K562 (cell line): ENCODE data around the gene NFYC. TPM values are rescaled to one million over a fixed set of nuclear protein-coding genes. Genes with fewer than 3 reads are reported as not detected.

Experiments
- ATAC-seq: fragments of 200-7000 bp; cut with Tn5 transposase; 3 replicates; pipeline ENCODE4 v1.9.1; 2020; ENCODE audit warnings: moderate library complexity
- BruUV-seq: library from RNA; stranded (reverse); fragments of 400-500 nt; replicated peaks from 2 replicates; lab custom pipeline; 2021; lab: Mats Ljungman, UMichigan
- CTCF ChIA-PET: fragments of 300-600 bp; formaldehyde crosslinking; extraction: SDS; loops from one replicate; lab custom pipeline; 2021; ENCODE audit warnings: low intra/inter-chr PET ratio; lab: Yijun Ruan, JAX
- POLR2A ChIA-PET: fragments of 300-600, 350-650 bp; sonication (Branson Sonifier 250); formaldehyde crosslinking; extraction: SDS; loops from one replicate; lab custom pipeline; 2021; ENCODE audit warnings: antibody characterized with exemption, inconsistent platforms; lab: Yijun Ruan, JAX
- DNase-seq, 4 experiments: peaks; one replicate each; pipeline versions ENCODE4 v3.0.0 to v3.0.0-alpha.2; 2011 to 2018; ENCODE audit warnings: low spot score in 3 of 4, mixed read lengths in 3 of 4; ENCODE audit errors: extremely low read depth in 1 of 4
- FAIRE-seq: peaks from 2 replicates; lab custom pipeline; 2011; peaks lifted over from hg19 to GRCh38; lab: Jason Lieb, UNC
- H2AFZ ChIP-seq: 2 replicates; pipeline ENCODE4 v1.6.0; 2011; ENCODE audit warnings: low read depth, low read length, control low read depth, inconsistent platforms
- H3K27ac ChIP-seq: fragments of 200-600 bp; 3 replicates; pipeline ENCODE4 v1.8.0; 2011; ENCODE audit warnings: low read depth, mild to moderate bottlenecking, control low read depth, inconsistent platforms, low read length, moderate library complexity, mixed read lengths; ENCODE audit errors: extremely low read depth
- H3K27me3 ChIP-seq, 2 experiments: fragments of 300-600 bp in 1 of 2; 2 replicates in 1 of 2; 3 replicates in 1 of 2; pipeline versions ENCODE4 v1.6.0 to v1.8.0; 2011; ENCODE audit warnings: inconsistent platforms in 2 of 2, low read length in 2 of 2, mild to moderate bottlenecking in 1 of 2, mixed read lengths in 1 of 2, moderate library complexity in 1 of 2; ENCODE audit not compliant: control insufficient read depth in 2 of 2, insufficient read depth in 2 of 2
- H3K36me3 ChIP-seq: fragments of 300-600 bp; 3 replicates; pipeline ENCODE4 v1.8.0; 2011; ENCODE audit warnings: mild to moderate bottlenecking, low read length, inconsistent platforms; ENCODE audit not compliant: control insufficient read depth, insufficient read depth
- H3K4me1 ChIP-seq, 2 experiments: fragments of 200-600 bp in 1 of 2; replicated peaks in 1 of 2; 2 replicates in 1 of 2; 3 replicates in 1 of 2; pipeline versions ENCODE4 v1.5.1 to v1.8.0; 2011; ENCODE audit warnings: inconsistent platforms in 2 of 2, low read length in 2 of 2, mild to moderate bottlenecking in 1 of 2, mixed read lengths in 1 of 2, moderate library complexity in 1 of 2; ENCODE audit not compliant: control insufficient read depth in 2 of 2, insufficient read depth in 2 of 2
- H3K4me2 ChIP-seq: 2 replicates; pipeline ENCODE4 v1.6.1; 2011; ENCODE audit warnings: low read length, control low read depth, inconsistent platforms, mixed read lengths; ENCODE audit not compliant: insufficient read depth
- H3K4me3 ChIP-seq: fragments of 200-600 bp; sonication (generic), shearing (Covaris generic); 2 replicates; pipeline ENCODE4 v1.5.1; 2016; ENCODE audit warnings: control low read depth, inconsistent platforms
- H3K79me2 ChIP-seq: fragments of 200-600 bp; 3 replicates; pipeline ENCODE4 v1.8.0; 2011; ENCODE audit warnings: low read length, inconsistent platforms; ENCODE audit not compliant: control insufficient read depth, insufficient read depth
- H3K9ac ChIP-seq, 2 experiments: 2 replicates each; pipeline versions ENCODE4 v1.6.0 to v1.6.1; 2011; ENCODE audit warnings: low read depth in 2 of 2, low read length in 2 of 2, control low read depth in 1 of 2, inconsistent platforms in 1 of 2, mild to moderate bottlenecking in 1 of 2, mixed read lengths in 1 of 2; ENCODE audit not compliant: insufficient read depth in 1 of 2
- H3K9me1 ChIP-seq: one replicate; pipeline ENCODE4 v1.6.0; 2011; ENCODE audit warnings: inconsistent platforms, mild to moderate bottlenecking, low read length, moderate library complexity; ENCODE audit not compliant: control insufficient read depth, insufficient read depth
- H3K9me3 ChIP-seq: replicated peaks from 2 replicates; pipeline ENCODE4 v1.5.1; 2011; ENCODE audit warnings: low read depth, low read length, inconsistent platforms; ENCODE audit not compliant: control insufficient read depth, insufficient read depth
- H4K20me1 ChIP-seq: replicated peaks from 2 replicates; pipeline ENCODE4 v1.6.1; 2011; ENCODE audit warnings: low read length, inconsistent platforms, mixed read lengths; ENCODE audit not compliant: control insufficient read depth, insufficient read depth
- BHLHE40 ChIP-seq: IDR thresholded peaks from 2 replicates; pipeline ENCODE4 v1.6.1; 2011; ENCODE audit warnings: low read length, improper control_type of control experiment
- FOXP1 ChIP-seq: sonication (generic); formaldehyde crosslinking; IDR thresholded peaks from 2 replicates; pipeline ENCODE4 v1.8.0; 2022; ENCODE audit warnings: mild to moderate bottlenecking, missing genetic modification reagents
- JUN ChIP-seq, 2 experiments: sonication (generic) in 1 of 2; formaldehyde crosslinking in 1 of 2; IDR thresholded peaks; 2 replicates each; pipeline versions ENCODE4 v1.6.1 to v1.8.0; 2012 to 2022; ENCODE audit warnings: borderline replicate concordance in 2 of 2, mild to moderate bottlenecking in 2 of 2, improper control_type of control experiment in 1 of 2, low read depth in 1 of 2, low read length in 1 of 2, missing genetic modification reagents in 1 of 2
- JUND ChIP-seq, 2 experiments: IDR thresholded peaks; 2 replicates in 1 of 2; 3 replicates in 1 of 2; pipeline ENCODE4 v1.6.1; 2011; ENCODE audit warnings: borderline replicate concordance in 2 of 2, low read depth in 2 of 2, low read length in 2 of 2, improper control_type of control experiment in 1 of 2, missing biosample characterization in 1 of 2, missing genetic modification characterization in 1 of 2, missing genetic modification reagents in 1 of 2
- KLF16 ChIP-seq: IDR thresholded peaks from 2 replicates; pipeline ENCODE4 v1.6.1; 2016; ENCODE audit warnings: antibody characterized with exemption
- MAFF ChIP-seq: IDR thresholded peaks from 2 replicates; pipeline ENCODE4 v1.6.1; 2012; ENCODE audit warnings: low read length, improper control_type of control experiment
- NRF1 ChIP-seq, 2 experiments: fragments of 450-650 bp; IDR thresholded peaks in 1 of 2; conservative IDR thresholded peaks in 1 of 2; 2 replicates each; pipeline ENCODE4 v1.6.1; 2014; ENCODE audit warnings: mild to moderate bottlenecking in 2 of 2
- SMAD4 ChIP-seq: fragments of 250-450 bp; sonication (Bioruptor Pico); conservative IDR thresholded peaks from 2 replicates; pipeline ENCODE4 v1.8.0; 2021; ENCODE audit warnings: inconsistent platforms, mild to moderate bottlenecking, moderate library complexity
- WGBS: fragments of 100-300 bp; shearing (Covaris generic); methylation state at CpG from one replicate; pipeline ENCODE4 v1.1.6; 2016; ENCODE audit warnings: low coverage, mixed read lengths; ENCODE audit not compliant: insufficient coverage; ENCODE audit errors: missing lambda C conversion rate; 5-methylcytosine and 5-hydroxymethylcytosine counted together
- in situ Hi-C: fragments of 300-500 bp; cut with MboI; formaldehyde crosslinking; loops from 4 replicates; pipeline ENCODE4 v1.15.0; 2018; ENCODE audit warnings: inconsistent platforms, mixed read lengths
- intact Hi-C: fragments of 100-400 bp; cut with micrococcal nuclease; formaldehyde crosslinking; loops from 2 replicates; pipeline ENCODE4 v1.14.2; 2022
- polyA plus RNA-seq, 8 experiments: library from polyadenylated mRNA; depleted of rRNA in 4 of 8; stranded (reverse) in 5 of 8; unstranded in 3 of 8; fragments of >200 nt; fragmentation: Nextera tagmentation in 2 of 8; fragmentation: Illumina TruSeq in 1 of 8; extraction: Ambion mirVana in 2 of 8; extraction: Trizol in 1 of 8; gene quantifications; 2 replicates each; pipeline versions ENCODE4 v1.2.1 to v1.2.3, GENCODE V29; 2011 to 2014; ENCODE audit warnings: inconsistent platforms in 1 of 8, missing spikeins in 1 of 8
- total RNA-seq, 7 experiments: library from RNA; depleted of rRNA in 6 of 7; stranded (reverse); fragments of >200 nt in 6 of 7; fragmentation: Illumina TruSeq in 2 of 7; extraction: Trizol in 2 of 7; gene quantifications; 2 replicates each; pipeline versions ENCODE4 v1.2.1 to v1.2.3, GENCODE V29; 2011 to 2021; ENCODE audit warnings: low replicate concordance in 1 of 7
- TF ChIP-seq, protein P1 (sequence below), 3 experiments: IDR thresholded peaks in 2 of 3; conservative IDR thresholded peaks in 1 of 3; 2 replicates each; pipeline ENCODE4 v1.5.1; 2011 to 2012; ENCODE audit warnings: low read length in 3 of 3, mild to moderate bottlenecking in 3 of 3, control low read depth in 2 of 3, improper control_type of control experiment in 1 of 3, inconsistent platforms in 1 of 3, low read depth in 1 of 3, mixed read lengths in 1 of 3, moderate library complexity in 1 of 3; ENCODE audit not compliant: insufficient read depth in 2 of 3

The NFYC gene
- total and polyA plus RNA-seq, 9 of the 15 experiments (the other 6 are each of a cell fraction or from before 2014, with no cell fraction given) = 4.8 to 59.8 (median 41.1) TPM

DNA sequence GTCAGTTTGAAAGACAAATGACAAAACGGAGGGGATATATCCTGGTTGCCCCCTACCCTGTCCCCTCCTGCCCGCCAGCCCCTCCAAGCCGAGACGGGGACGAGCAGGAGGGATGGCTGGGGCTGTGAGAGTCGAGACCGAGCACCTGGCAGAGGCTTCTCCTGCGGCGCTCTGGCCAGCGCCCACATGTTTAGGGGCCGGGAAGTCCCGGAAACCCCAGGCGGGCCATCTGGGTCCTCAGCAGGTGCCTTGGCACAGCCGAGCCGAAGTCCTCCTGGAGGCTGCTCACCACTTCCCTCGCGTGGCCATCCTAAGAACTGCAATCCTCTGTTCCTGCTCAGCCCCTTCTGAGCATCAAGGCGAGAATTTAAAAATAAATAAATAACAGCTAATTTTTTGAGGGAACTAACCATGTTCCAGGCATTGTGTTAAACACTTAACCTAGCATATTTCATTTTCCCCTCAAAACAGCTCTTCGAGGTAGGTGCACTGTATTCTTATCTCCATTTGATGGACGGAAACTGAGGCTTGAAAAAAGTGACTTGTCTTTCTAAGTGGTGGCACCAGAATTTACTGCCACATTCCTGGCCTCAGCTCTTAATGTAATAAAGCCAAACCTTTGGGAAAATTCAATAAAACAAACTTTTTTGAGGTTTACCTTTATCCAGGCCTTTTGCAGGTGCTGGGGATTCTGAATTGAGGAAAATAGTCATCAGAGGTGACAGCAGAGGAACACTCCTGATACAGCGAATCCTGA, 22.6 kb upstream of the NFYC start:
- no peak overlapping the region for H3K9ac ChIP-seq
- DNase-seq (peak; percentile 79 to 86 (median 84)), ATAC-seq (peak; percentile 67), FAIRE-seq (peak; percentile 80)
- H3K9me1 ChIP-seq = no peaks in the 10 kb centered on the region
- no peak overlapping the region; the same call in 1 of the 2 replicates for H3K4me2 ChIP-seq
- peaks cover 4 to 11% of the 10 kb centered on the region in 2 experiments; a peak in 2 of 5 replicates for H3K4me1 ChIP-seq
- 0 out of 2 replicates have a peak, but pooled peaks cover 4% of the 10 kb centered on the region for H4K20me1 ChIP-seq
- POLR2A ChIA-PET = interaction anchor here (0.6 to 1.8 kb wide), 3 partner anchors 9 to 161 kb away, joined by 3 to 9 read pairs (median 5); partner anchors contain the start of gene NFYC
- no peaks in the 10 kb centered on the region for H3K79me2 ChIP-seq
- in situ Hi-C loops = no loop called here
- H3K27me3 ChIP-seq = peaks cover 0 to 19% of the 10 kb centered on the region in 2 experiments; a peak in 3 of 5 replicates
- no peak overlapping the region for H2AFZ ChIP-seq
- WGBS = 11% methylated on average over 21 of the region's 21 CpGs
- CTCF ChIA-PET = interaction anchor here (0.7 to 2.6 kb wide), 5 partner anchors 18 to 151 kb away, joined by 3 to 23 read pairs (median 3); no protein-coding TSS in a partner anchor
- no TSS peak for BruUV-seq
- H3K27ac ChIP-seq = no peak overlapping the region
- no peaks in the 10 kb centered on the region for H3K36me3 ChIP-seq
- intact Hi-C loops = loop anchor here (1.0 kb wide), 1 partner anchor 57 kb away; no protein-coding TSS in a partner anchor
- no peaks in the 10 kb centered on the region for H3K9me3 ChIP-seq
- no peak overlapping the region for H3K4me3 ChIP-seq
- no peak for TF ChIP-seq FOXP1 (CRISPR knock-in tag)
- peak; percentile 44; the same call in 1 of the 2 replicates for TF ChIP-seq JUND (IDR thresholded peaks at IDR 0.05; ENCODE audit: borderline replicate concordance, low read depth, low read length)
- TF ChIP-seq JUND (tag; IDR thresholded peaks at IDR 0.05; ENCODE audit: borderline replicate concordance, low read depth, low read length) = no peak; the same call in 2 of the 3 replicates
- TF ChIP-seq MAFF = no peak
- TF ChIP-seq NRF1 (conservative IDR thresholded peaks at IDR 0.05 in 1 of 2, IDR thresholded peaks at IDR 0.05 in 1 of 2) = peak; percentile 39 to 41; a peak in 2 of 4 replicates
- 0 out of 2 replicates have a peak, but pooled peaks have one; percentile 28 for TF ChIP-seq BHLHE40
- TF ChIP-seq KLF16 = peak; percentile 57; the same call in 1 of the 2 replicates
- 0 out of 2 replicates have a peak, but pooled peaks have one; percentile 21 for TF ChIP-seq SMAD4
- TF ChIP-seq, protein P1, sequence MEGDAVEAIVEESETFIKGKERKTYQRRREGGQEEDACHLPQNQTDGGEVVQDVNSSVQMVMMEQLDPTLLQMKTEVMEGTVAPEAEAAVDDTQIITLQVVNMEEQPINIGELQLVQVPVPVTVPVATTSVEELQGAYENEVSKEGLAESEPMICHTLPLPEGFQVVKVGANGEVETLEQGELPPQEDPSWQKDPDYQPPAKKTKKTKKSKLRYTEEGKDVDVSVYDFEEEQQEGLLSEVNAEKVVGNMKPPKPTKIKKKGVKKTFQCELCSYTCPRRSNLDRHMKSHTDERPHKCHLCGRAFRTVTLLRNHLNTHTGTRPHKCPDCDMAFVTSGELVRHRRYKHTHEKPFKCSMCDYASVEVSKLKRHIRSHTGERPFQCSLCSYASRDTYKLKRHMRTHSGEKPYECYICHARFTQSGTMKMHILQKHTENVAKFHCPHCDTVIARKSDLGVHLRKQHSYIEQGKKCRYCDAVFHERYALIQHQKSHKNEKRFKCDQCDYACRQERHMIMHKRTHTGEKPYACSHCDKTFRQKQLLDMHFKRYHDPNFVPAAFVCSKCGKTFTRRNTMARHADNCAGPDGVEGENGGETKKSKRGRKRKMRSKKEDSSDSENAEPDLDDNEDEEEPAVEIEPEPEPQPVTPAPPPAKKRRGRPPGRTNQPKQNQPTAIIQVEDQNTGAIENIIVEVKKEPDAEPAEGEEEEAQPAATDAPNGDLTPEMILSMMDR (IDR thresholded peaks at IDR 0.05 in 2 of 3, conservative IDR thresholded peaks at IDR 0.05 in 1 of 3; ENCODE audit: insufficient read depth in 2 of 3, low read depth in 1 of 3, low read length in 3 of 3) = peak; percentile 94 to 97 (median 96)
- TF ChIP-seq JUN (IDR thresholded peaks at IDR 0.05; ENCODE audit: borderline replicate concordance, low read depth, low read length) = no peak
- no peak for TF ChIP-seq JUN (CRISPR knock-in tag; IDR thresholded peaks at IDR 0.05; ENCODE audit: borderline replicate concordance)
